Measurements from ENCODE around the gene UBE2J1.

The UBE2J1 gene

GRCh38 chr6:89281779-89282246, 70.7 kb downstream of the UBE2J1 start:
- no peaks in the 10 kb centered on the region for H3K9me3 ChIP-seq (ENCODE audit: control insufficient read depth, insufficient read depth, low read length)
- H3K4me3 ChIP-seq (ENCODE audit: low read depth, low read length), result no peak overlapping the region
- no peaks in the 10 kb centered on the region for H3K4me1 ChIP-seq (ENCODE audit: control insufficient read depth, insufficient read depth, low read length)
- no peaks in the 10 kb centered on the region for H3K27me3 ChIP-seq (ENCODE audit: control insufficient read depth, insufficient read depth, low read length)
- no peak overlapping the region for H3K9ac ChIP-seq (ENCODE audit: low read depth, low read length)
- no peaks in the 10 kb centered on the region for H3K36me3 ChIP-seq (ENCODE audit: control insufficient read depth, insufficient read depth, low read length)

- Histone ChIP-seq H3K9me3 (ENCODE audit: control insufficient read depth, insufficient read depth, low read length) (no peaks in the 10 kb centered on the region), H3K9ac (ENCODE audit: low read depth, low read length) (no peak overlapping the region), H3K36me3 (ENCODE audit: control insufficient read depth, insufficient read depth, low read length) (no peaks in the 10 kb centered on the region), H3K4me1 (ENCODE audit: control insufficient read depth, insufficient read depth, low read length) (no peaks in the 10 kb centered on the region), H3K27me3 (ENCODE audit: control insufficient read depth, insufficient read depth, low read length) (no peaks in the 10 kb centered on the region), H3K4me3 (ENCODE audit: low read depth, low read length) (no peak overlapping the region)
Measured at GRCh38 chr6:89278956-89279355, 73.6 kb downstream of the UBE2J1 start.

Data from iPS-15b (cell line).